GM18498 (cell line): ENCODE data around the gene PIH1D2.
"Not testable (repeated sequence)": the region's sequence is repeated elsewhere in the genome, so short reads cannot be mapped to it uniquely, and the experiment has no call there.

Experiments used
- ATAC-seq: cut with Tn5 transposase; IDR thresholded peaks from one replicate; pipeline ENCODE4 v1.9.1; 2021; ENCODE audit warnings: mild to moderate bottlenecking, moderate library complexity; ENCODE audit not compliant: unreplicated experiment

Gene PIH1D2

GRCh38 chr11:112057170-112057569, 16.6 kb downstream of the PIH1D2 start:
- no peak for ATAC-seq

- peak; percentile 46 for ATAC-seq
Measured at GRCh38 chr11:112051768-112052167, 22.0 kb downstream of the PIH1D2 start.

- ATAC-seq, result peak; percentile 85
Measured at GRCh38 chr11:112050721-112051120, 23.1 kb downstream of the PIH1D2 start.

- ATAC-seq, result no peak
Measured at GRCh38 chr11:112049777-112050176, 24.0 kb downstream of the PIH1D2 start.

- ATAC-seq, result not testable (repeated sequence)
Measured at GRCh38 chr11:112048256-112048655, 25.6 kb downstream of the PIH1D2 start.

GRCh38 chr11:112046647-112047046, 27.2 kb downstream of the PIH1D2 start:
- ATAC-seq, result not testable (repeated sequence)

GRCh38 chr11:112044961-112045360, 28.9 kb downstream of the PIH1D2 start:
- ATAC-seq, result no peak

- ATAC-seq, result no peak
Measured at GRCh38 chr11:112042961-112043304, 30.9 kb downstream of the PIH1D2 start.

GRCh38 chr11:112042161-112042960, 31.5 kb downstream of the PIH1D2 start:
- no peak for ATAC-seq

- no peak for ATAC-seq
Measured at GRCh38 chr11:112037527-112037926, 36.3 kb downstream of the PIH1D2 start.

GRCh38 chr11:112033902-112034301, 39.9 kb downstream of the PIH1D2 start:
- no peak for ATAC-seq

- no peak for ATAC-seq
Measured at GRCh38 chr11:112029460-112029859, 44.4 kb downstream of the PIH1D2 start.

- ATAC-seq, result not testable (repeated sequence)
Measured at GRCh38 chr11:112026784-112027410, 46.9 kb downstream of the PIH1D2 start.

GRCh38 chr11:112025707-112026106, 48.1 kb downstream of the PIH1D2 start:
- ATAC-seq, result peak; percentile 3

GRCh38 chr11:112024773-112025678, 48.8 kb downstream of the PIH1D2 start, which contains the start of gene DLAT:
Gene DLAT, plus strand, starts transcription at chr11:112025408. Its CDS starts 65 bp downstream, at chr11:112025473.
- ATAC-seq, result peak; percentile 78

- ATAC-seq, result peak; percentile 36
Measured at GRCh38 chr11:112024178-112024772, 49.5 kb downstream of the PIH1D2 start.

GRCh38 chr11:112023104-112023503, 50.7 kb downstream of the PIH1D2 start:
- ATAC-seq, result no peak

GRCh38 chr11:112019066-112019465, 54.8 kb downstream of the PIH1D2 start:
- no peak for ATAC-seq
